SU-DHL-6 (cell line): ENCODE measurements around the gene SMIM32.

Source experiments
- H2AFZ ChIP-seq: fragments of 200-600 bp; sonication (generic); 2 replicates; pipeline ENCODE4 v1.6.1; 2014; ENCODE audit warnings: low read depth, mild to moderate bottlenecking, moderate library complexity, mixed read lengths, antibody characterized with exemption, low read length; ENCODE audit not compliant: severe bottlenecking
- H3F3A ChIP-seq: fragments of 200-600 bp; shearing (Covaris generic); 2 replicates; pipeline ENCODE4 v1.6.0; 2016; ENCODE audit warnings: antibody characterized with exemption, mild to moderate bottlenecking; ENCODE audit not compliant: insufficient read depth
- H3K27ac ChIP-seq: fragments of 200-600 bp; sonication (generic); 2 replicates; pipeline ENCODE4 v1.5.1; 2016; ENCODE audit warnings: low read depth, mild to moderate bottlenecking, low read length, moderate library complexity, mixed read lengths
- H3K27me3 ChIP-seq: fragments of 200-600 bp; sonication (generic), shearing (Covaris generic); 2 replicates; pipeline ENCODE4 v1.6.0; 2014; ENCODE audit warnings: mild to moderate bottlenecking, low read length
- H3K36me3 ChIP-seq: fragments of 200-600 bp; sonication (generic); 2 replicates; pipeline ENCODE4 v1.6.1; 2014; ENCODE audit warnings: mild to moderate bottlenecking, low read length, mixed read lengths
- H3K4me2 ChIP-seq: fragments of 300-600, 200-600 bp; shearing (Covaris generic), sonication (generic); 2 replicates; pipeline ENCODE4 v1.6.0; 2014; ENCODE audit warnings: low read length, low read depth, mild to moderate bottlenecking; ENCODE audit not compliant: poor library complexity, severe bottlenecking
- H3K4me3 ChIP-seq: fragments of 200-600 bp; sonication (generic); 2 replicates; pipeline ENCODE4 v1.5.1; 2014; ENCODE audit warnings: antibody characterized with exemption, low read length, mild to moderate bottlenecking, mixed read lengths; ENCODE audit not compliant: insufficient read depth, poor library complexity, severe bottlenecking
- H3K79me2 ChIP-seq: fragments of 200-600 bp; sonication (generic); 2 replicates; pipeline ENCODE4 v1.6.1; 2014; ENCODE audit warnings: mild to moderate bottlenecking, low read length, moderate library complexity; ENCODE audit not compliant: insufficient read depth
- H3K9ac ChIP-seq: fragments of 200-600 bp; sonication (generic); 2 replicates; pipeline ENCODE4 v1.7.0; 2014; ENCODE audit warnings: mild to moderate bottlenecking, low read length
- H3K9me2 ChIP-seq: fragments of 200-600 bp; sonication (generic); replicated peaks from 2 replicates; pipeline ENCODE4 v1.6.1; 2014; ENCODE audit warnings: low read length; ENCODE audit not compliant: insufficient read depth
- H3K9me3 ChIP-seq: fragments of 200-600 bp; sonication (generic); 2 replicates; pipeline ENCODE4 v1.6.1; 2014; ENCODE audit warnings: low read length, mixed read lengths; ENCODE audit not compliant: insufficient read depth
- H4K20me1 ChIP-seq: fragments of 200-600 bp; sonication (generic); 2 replicates; pipeline ENCODE4 v1.6.1; 2014; ENCODE audit warnings: low read depth, mild to moderate bottlenecking, antibody characterized with exemption, low read length, moderate library complexity, mixed read lengths
- CTCF ChIP-seq: fragments of 200-600 bp; sonication (generic); IDR thresholded peaks from one replicate; pipeline ENCODE4 v1.5.1; 2017; ENCODE audit warnings: antibody characterized with exemption, mild to moderate bottlenecking, low read length, moderate library complexity; ENCODE audit not compliant: insufficient read depth, poor library complexity, severe bottlenecking
- EZH2phosphoT487 ChIP-seq: fragments of 200-600 bp; sonication (generic), shearing (Covaris generic); conservative IDR thresholded peaks from 2 replicates; pipeline ENCODE4 v1.6.1; 2018; ENCODE audit warnings: mild to moderate bottlenecking, antibody characterized with exemption, low read length, moderate library complexity, mixed read lengths

The SMIM32 gene

DNA sequence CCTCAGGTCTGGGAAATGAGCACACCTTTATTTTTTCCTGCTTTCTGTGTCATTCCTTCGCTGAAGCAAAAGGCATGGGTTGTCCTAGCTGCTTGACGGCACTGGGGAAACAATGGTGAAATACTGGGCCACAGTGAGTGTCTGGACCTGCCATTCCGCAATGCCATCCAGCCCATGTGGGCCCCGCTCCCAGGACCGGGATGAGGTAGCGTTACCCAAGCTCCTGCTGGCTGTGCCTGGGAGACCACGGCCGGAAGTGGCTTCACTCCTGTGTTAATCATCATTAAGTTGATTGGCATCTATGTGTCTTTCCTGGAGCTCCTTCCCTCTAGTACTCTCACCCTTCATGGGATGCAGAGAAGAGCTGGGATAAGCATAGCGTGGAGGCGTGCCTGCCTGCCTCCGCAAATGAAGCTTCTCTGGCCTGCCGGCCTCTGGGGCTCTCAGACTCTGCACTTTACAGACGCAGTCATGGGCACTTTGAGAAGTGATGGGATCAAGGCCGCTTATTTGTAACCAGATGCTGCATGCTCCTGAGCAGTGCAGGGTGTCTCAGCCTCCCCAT is 16.5 kb upstream of the SMIM32 start:
- no peaks in the 10 kb centered on the region for H3K79me2 ChIP-seq

DNA sequence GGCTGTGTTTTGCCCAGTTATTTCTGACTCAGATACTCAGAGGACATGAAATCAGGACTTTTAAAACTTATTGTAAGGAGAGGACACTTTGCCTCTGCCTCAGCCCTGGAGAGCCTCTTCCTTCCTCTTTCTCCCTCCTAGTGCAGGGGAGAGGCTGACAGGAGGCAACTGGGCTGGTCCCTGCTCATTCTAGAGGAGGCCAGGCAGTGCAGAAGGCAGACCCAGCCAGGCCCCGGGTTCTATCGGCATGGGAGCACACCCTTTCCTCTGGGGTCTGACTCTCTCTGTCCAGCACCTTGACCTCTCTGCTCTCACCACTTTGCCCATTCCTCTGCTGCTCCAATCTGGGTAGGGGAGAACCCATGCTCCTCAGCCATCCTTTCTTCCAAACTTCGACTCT is 16.0 kb upstream of the SMIM32 start:
- Histone ChIP-seq H3F3A (no peaks in the 10 kb centered on the region), H3K27me3 (no peaks in the 10 kb centered on the region), H2AFZ (no peak overlapping the region), H3K9ac (no peak overlapping the region), H3K9me3 (no peaks in the 10 kb centered on the region), H3K4me2 (no peak overlapping the region), H3K36me3 (no peaks in the 10 kb centered on the region), H4K20me1 (no peaks in the 10 kb centered on the region), H3K79me2 (no peaks in the 10 kb centered on the region), H3K27ac (no peak overlapping the region), H3K9me2 (no peaks in the 10 kb centered on the region), H3K4me3 (no peak overlapping the region)
- TF ChIP-seq EZH2phosphoT487 = no peak
- no peak for TF ChIP-seq CTCF

More for the DNA sequence above, 16.5 kb upstream of the SMIM32 start:
- Histone ChIP-seq H3K9me2 (no peaks in the 10 kb centered on the region), H3K9ac (no peak overlapping the region), H3K4me2 (no peak overlapping the region), H2AFZ (no peak overlapping the region), H3K4me3 (no peak overlapping the region), H3F3A (no peaks in the 10 kb centered on the region), H3K27ac (no peak overlapping the region), H3K36me3 (no peaks in the 10 kb centered on the region), H4K20me1 (no peaks in the 10 kb centered on the region), H3K9me3 (no peaks in the 10 kb centered on the region), H3K27me3 (no peaks in the 10 kb centered on the region)
- TF ChIP-seq EZH2phosphoT487 = no peak
- no peak for TF ChIP-seq CTCF

GRCh38 chr5:136207631-136208030 is 14.7 kb upstream of the SMIM32 start:
- no peaks in the 10 kb centered on the region for H3K9me2 ChIP-seq
- no peaks in the 10 kb centered on the region for H3K36me3 ChIP-seq
- TF ChIP-seq CTCF (no peak), EZH2phosphoT487 (no peak)
- H3K9ac ChIP-seq = no peak overlapping the region
- no peak overlapping the region for H3K4me3 ChIP-seq
- H3F3A ChIP-seq = no peaks in the 10 kb centered on the region
- H4K20me1 ChIP-seq = no peaks in the 10 kb centered on the region
- no peak overlapping the region for H2AFZ ChIP-seq
- no peak overlapping the region for H3K4me2 ChIP-seq
- no peaks in the 10 kb centered on the region for H3K27me3 ChIP-seq
- H3K27ac ChIP-seq = no peak overlapping the region
- H3K79me2 ChIP-seq = no peaks in the 10 kb centered on the region
- H3K9me3 ChIP-seq = no peaks in the 10 kb centered on the region
